GM18909 (cell line): ENCODE data around the gene ERBB3.
"Not testable (repeated sequence)": the region's sequence is repeated elsewhere in the genome, so short reads cannot be mapped to it uniquely, and the experiment has no call there.

Experiments
- ATAC-seq: cut with Tn5 transposase; IDR thresholded peaks from one replicate; pipeline ENCODE4 v1.9.1; 2021; ENCODE audit warnings: mild to moderate bottlenecking; ENCODE audit not compliant: unreplicated experiment, poor library complexity

Gene ERBB3

GRCh38 chr12:56107242-56107641, 27.3 kb downstream of the ERBB3 start:
- ATAC-seq: no peak

GRCh38 chr12:56110571-56110970, 30.6 kb downstream of the ERBB3 start:
- no peak for ATAC-seq

GRCh38 chr12:56114084-56114483, 34.1 kb downstream of the ERBB3 start:
- ATAC-seq: no peak

- ATAC-seq: no peak
Observed at GRCh38 chr12:56115329-56115728, 35.4 kb downstream of the ERBB3 start.

- peak; percentile 51 for ATAC-seq
Observed at GRCh38 chr12:56116267-56117081, 36.5 kb downstream of the ERBB3 start, which contains the start of gene RPL41. TSS of gene RPL41 (plus strand) at chr12:56116633.

GRCh38 chr12:56117082-56117706, 37.2 kb downstream of the ERBB3 start:
- ATAC-seq: not testable (repeated sequence)

- peak; percentile 82 for ATAC-seq
Observed at GRCh38 chr12:56117778-56118687, 38.1 kb downstream of the ERBB3 start, which contains the start of gene ZC3H10. TSS of gene ZC3H10 (plus strand) at chr12:56118266. CDS start at chr12:56120563, 2,297 bp downstream.

GRCh38 chr12:56118688-56119357, 38.9 kb downstream of the ERBB3 start:
- ATAC-seq: no peak

- ATAC-seq: no peak
Observed at GRCh38 chr12:56119361-56119796, 39.4 kb downstream of the ERBB3 start.

GRCh38 chr12:56120158-56120846, 40.3 kb downstream of the ERBB3 start:
- no peak for ATAC-seq

GRCh38 chr12:56121204-56121870, 41.4 kb downstream of the ERBB3 start:
- no peak for ATAC-seq

- no peak for ATAC-seq
Observed at GRCh38 chr12:56122637-56123036, 42.7 kb downstream of the ERBB3 start.

- ATAC-seq: no peak
Observed at GRCh38 chr12:56124133-56124532, 44.2 kb downstream of the ERBB3 start.

GRCh38 chr12:56126732-56127239, 46.8 kb downstream of the ERBB3 start:
- ATAC-seq: no peak

GRCh38 chr12:56127485-56127887, 47.5 kb downstream of the ERBB3 start:
- ATAC-seq: no peak

- peak; percentile 88 for ATAC-seq
Observed at GRCh38 chr12:56127888-56128669, 48.1 kb downstream of the ERBB3 start, which contains the start of gene ESYT1. TSS of gene ESYT1 (plus strand) at chr12:56128267. CDS start at chr12:56128320, 53 bp downstream.

GRCh38 chr12:56128670-56129205, 48.8 kb downstream of the ERBB3 start:
- no peak for ATAC-seq
